NT2/D1 (cell line): ENCODE results near the gene ARMH1.

Experiments used
- SUZ12 ChIP-seq: IDR thresholded peaks from 2 replicates; pipeline ENCODE4 v1.6.1; 2011; ENCODE audit not compliant: insufficient read length, insufficient read depth; ENCODE audit errors: extremely low read depth
- YY1 ChIP-seq: IDR thresholded peaks from 2 replicates; pipeline ENCODE4 v1.6.1; 2011; ENCODE audit not compliant: insufficient read length, insufficient read depth
- ZNF274 ChIP-seq: IDR thresholded peaks from 2 replicates; pipeline ENCODE4 v1.6.1; 2011; ENCODE audit warnings: mild to moderate bottlenecking, low read depth, low read length

- TF ChIP-seq ZNF274: no peak
- TF ChIP-seq YY1: no peak
- TF ChIP-seq SUZ12: no peak
Measured at GRCh38 chr1:44654621-44655187, 19.8 kb upstream of the ARMH1 start.
